NCI-H748 (cell line): ENCODE measurements around the gene CEP68.
"Not testable (repeated sequence)": the region's sequence is repeated elsewhere in the genome, so short reads cannot be mapped to it uniquely, and the experiment has no call there.

ENCODE experiments used
- DNase-seq: peaks from one replicate; lab custom pipeline; 2025; ENCODE audit not compliant: unreplicated experiment; lab: John Stamatoyannopoulos, UW

Gene CEP68

DNA sequence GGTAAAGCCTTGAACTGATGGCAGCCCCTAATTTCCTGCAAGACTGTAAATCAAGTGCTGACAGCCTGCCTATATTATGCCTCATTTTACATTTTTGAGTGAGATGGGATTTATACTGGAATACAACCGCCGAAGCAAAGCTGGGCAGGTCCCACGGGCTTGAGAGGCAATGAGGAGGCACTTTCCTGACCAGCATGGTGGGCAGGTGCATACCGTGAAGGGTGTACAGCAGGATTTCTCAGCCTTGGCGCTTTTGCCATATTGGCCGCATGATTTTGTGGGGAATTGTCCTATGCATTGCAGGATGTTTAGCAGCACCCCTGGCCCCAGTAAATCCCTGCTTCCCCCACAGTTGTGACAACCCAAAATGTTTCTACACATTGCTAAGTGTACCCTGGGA is 22.8 kb downstream of the CEP68 start:
- no peak for DNase-seq

DNA sequence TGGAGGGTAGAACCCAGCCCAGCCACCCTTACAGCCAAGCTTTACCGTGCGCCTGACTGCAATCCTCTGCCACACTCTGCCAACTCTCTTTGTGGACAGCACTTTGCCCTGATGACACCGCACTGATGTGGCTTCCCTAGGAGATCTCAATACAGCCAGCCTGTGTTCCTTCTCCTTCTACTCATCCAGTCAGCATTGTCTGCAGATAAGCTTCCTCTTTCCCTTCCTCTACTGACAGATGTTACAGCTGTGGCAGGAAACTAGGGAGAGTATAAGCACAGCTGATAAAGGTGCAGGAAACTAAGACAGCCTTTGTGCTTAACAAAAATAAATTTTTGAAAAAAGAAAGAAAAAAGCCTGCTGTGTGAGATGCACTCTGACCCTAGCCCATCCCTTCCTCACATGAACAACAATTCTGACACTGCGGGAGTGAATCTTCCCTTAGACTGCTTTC is 25.0 kb downstream of the CEP68 start:
- DNase-seq, result no peak

DNA sequence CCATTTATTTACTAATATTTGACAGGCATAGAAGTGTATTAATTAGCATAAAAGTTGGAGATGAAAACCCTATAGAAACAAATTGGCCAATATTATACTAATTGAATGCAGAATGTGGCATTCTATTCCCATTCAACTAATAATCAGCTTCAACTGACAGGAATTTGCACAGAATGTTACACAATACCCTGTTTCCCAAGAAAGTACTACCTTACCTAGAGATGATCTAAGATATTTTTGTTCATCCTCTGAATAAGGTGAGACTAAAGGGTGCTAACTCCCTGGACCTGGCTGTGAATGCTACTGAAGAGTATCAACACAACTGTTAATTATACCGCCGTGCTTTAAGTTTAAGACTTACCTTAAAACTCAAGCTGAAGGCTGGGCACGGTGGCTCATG is 28.9 kb downstream of the CEP68 start:
- no peak for DNase-seq

DNA sequence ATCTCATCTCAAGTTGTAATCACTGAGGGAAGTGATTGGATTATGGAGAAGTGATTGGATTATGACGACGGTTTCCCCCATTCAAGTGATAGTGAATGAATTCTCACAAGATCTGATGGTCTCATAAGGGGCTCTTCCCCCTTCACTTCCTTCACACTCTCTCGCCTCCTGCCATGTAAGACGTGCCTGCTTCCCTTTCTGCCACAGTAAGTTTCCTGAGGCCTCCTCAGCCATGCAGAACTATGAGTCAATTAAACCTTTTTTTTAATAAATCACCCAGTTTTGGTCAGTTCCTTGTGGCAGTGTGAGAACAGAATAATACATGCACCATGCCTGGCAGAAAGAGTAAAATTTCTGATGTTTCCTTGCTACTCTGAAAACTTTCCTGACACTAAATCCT is 36.6 kb downstream of the CEP68 start:
- DNase-seq, result no peak

DNA sequence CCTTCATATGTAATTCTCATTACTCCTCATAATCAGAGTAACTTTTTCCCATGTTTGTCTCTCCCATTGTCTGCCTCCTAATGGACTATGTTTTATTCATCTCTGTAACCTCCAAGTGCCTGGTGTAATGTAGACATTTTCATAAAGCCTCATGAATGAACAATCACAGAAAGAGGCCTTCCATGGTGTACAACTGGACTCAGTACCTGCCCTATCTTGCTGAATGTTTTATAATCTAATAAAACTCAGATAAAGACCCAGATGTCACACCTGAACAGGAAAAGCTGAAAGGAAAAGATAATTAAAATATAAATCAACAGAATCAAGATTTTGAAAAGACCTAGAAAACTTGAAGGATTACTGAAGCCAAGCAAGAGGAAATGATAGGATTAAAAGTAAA is 37.0 kb downstream of the CEP68 start:
- no peak for DNase-seq

DNA sequence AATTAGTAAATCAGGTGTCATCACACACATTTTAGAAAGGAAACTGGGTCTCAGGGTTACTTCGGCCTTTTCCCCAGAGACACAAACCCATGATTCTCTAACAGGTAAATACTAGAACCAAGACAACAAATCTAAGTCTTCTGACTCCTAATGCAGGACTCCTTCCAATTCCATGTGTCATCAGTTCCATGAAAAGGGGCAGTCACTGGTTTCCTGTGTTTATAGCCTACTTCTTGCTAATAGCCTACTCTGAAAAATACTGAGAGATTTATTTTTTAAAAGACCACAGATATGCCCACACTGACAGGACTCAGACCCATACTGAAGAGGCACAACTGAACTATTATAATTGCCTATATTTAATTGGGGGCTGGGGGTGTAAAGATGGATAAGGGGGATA is 40.7 kb downstream of the CEP68 start:
- DNase-seq, result no peak

DNA sequence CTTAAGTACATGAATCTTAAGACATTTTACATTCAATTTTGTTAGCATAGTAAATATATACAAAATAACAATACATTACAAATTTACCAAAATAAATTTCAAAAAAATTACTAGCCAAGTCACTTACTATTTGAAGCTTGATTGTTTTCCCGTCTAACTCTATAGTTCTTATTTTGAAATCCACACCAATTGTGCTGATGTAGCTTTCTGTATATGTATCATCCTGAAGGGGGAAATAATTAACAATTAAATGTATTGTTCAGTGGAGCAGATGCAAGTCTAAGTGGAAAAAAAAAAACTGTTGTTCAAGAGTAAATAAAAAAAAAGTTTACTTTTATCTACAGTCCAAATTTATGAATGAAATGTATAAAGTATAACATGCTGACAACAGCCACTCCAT is 41.6 kb downstream of the CEP68 start:
- no peak for DNase-seq

DNA sequence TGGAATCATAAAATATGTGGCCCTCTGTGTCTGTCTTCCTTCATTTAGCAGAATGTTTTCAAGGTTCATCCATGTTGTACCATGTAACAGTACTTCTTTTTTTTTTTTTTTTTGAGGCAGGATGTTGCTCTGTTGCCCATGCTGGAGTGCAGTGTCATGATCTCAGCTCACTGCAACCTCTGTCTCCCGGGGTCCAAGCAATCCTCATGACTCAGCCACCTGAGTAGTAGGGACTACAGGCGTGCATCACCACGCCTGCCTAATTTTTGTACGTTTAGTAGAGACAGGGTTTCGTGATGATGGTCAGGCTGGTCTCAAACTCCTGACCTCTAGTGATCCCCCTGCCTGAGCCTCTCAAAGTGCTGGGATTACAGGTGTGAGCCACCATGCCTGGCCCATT is 42.5 kb downstream of the CEP68 start:
- no peak for DNase-seq

DNA sequence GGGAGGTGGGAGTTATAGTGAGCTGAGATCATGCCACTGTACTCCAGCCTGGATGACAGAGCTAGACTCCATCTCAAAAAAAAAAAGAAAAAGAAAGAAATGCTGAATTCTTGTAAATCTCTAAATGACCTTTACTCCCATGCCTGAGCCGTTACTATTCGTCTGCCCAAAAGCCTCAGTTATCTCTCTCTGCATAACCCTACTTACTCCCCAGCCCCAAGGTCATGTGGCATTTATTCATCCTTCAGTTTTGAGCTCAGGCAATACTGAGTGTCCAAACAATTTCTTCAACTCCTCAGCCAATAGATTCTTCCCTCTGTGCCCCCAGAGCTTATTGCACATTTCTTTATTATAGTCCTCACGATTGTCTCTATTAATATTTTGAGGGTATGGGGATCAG is 44.9 kb downstream of the CEP68 start:
- no peak for DNase-seq

DNA sequence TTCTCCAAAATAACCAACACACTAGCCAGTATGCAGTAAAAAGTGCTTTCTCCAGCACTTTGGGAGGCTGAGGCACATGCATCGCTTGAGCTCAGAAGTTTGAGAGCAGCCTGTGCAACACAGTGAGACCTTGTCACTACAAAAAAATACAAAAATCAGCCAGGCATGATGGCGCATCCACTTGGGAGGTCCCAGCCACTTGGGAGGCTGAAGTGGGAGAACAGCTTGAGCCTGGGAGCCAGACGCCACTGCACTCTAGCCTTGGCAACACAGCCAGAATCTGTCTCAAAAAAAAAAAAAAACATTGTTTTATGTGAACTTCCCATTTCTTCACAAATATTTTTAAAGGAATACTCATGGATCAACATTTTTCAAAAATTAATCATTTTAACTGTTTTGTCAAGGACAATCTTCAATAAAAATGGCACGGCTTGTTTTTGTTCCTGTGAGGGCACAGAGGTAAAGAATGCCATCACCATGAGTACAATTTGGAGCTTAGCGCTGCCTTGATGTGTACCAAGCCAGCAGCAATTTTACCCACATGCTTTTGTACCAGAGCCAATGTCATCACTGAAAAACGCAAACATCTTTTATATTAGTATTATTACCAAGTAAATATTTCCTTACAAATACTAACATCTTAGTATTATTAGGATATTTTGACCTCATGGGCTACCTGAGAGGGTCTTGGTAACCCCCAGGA is 46.9 kb downstream of the CEP68 start:
- no peak for DNase-seq

DNA sequence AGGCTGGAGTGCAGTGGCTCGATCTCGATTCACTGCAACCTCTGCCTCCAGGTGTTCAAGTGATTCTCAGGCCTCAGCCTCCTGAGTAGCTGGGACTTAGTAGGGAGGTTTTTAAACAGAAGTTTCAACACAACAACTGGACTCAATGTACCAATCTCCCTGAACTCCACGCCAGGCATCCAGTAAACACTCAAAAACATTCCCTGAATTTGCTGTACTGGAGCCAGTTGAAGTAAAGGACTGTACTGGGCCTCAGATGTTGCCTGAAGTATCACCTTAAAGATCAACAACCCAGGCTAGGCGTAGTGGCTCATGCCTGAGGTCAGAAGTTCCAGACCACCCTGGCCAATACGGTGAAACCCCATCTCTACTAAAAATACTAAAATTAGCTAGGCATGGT is 51.3 kb downstream of the CEP68 start:
- DNase-seq, result no peak

DNA sequence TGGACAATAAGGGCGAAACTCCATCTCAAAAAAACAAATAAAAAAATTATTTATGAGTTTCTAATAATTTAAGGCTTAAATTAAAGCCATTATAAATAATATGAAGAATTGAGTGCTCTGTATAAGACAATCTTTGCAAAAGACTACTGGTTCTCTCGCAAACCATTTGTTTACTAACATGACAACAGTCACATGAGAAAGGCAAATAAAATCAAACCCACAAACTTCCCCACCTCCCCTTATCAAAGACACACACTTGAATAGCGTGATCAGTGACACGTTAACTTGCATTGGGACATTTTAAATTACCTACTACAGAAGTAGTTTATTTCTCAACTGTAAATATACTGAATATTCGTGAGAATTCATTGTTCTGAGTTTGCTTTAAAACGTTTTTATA is 52.6 kb downstream of the CEP68 start:
- no peak for DNase-seq

DNA sequence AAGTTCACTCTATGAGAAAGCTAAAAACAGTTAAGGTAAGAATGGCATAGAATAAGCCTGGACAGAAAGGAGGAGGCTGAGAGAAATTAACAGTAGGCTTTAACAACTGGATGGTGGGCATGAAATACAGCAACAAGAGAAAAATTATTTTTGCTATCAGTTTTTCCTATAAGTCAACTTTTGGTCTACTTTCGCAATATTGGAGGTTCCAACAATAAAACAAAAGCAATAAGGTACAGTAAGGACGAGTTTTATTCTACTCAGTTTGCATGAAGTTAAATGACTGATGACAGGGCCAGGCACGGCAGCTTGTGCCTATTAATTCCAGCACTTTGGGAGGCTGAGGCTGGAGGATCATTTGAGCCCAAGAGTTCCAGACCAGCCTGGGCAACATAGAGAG is 56.4 kb downstream of the CEP68 start:
- no peak for DNase-seq

DNA sequence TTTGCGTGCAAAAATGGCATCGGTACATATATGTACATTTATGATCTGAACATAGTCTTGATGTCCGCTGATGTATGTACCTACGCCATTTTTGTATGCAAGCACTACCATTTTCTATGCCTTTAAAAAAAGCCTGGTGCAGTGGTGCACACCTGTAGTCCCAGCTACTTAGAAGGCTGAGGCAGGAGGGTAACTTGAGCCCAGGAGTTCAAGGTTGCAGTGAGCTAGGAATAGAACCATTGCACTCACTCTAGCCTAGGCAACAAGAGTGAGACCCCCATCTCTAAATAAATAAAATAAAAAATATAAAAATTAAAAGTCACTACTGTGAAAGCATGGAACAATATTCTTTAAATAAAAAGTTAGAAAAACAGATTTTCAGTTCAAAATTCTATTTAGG is 57.0 kb downstream of the CEP68 start:
- DNase-seq, result no peak

DNA sequence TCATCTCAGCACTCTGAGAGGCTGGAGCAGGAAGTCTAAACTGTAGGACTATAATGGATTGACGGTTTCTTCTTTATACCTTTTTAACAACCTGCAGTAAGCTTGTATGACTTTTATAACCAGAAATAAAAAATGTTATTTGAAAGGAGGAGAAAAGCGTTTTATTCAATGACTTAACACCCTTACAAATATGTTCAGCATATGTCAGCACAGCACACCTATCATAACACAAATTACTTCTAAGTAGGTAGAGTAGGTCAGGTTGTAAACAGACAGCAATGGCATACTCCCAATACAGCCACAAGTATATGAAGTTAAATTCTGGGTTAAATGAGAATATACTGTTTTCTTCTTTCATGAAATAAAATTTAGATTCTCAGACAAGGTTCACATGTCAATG is 57.6 kb downstream of the CEP68 start:
- no peak for DNase-seq

DNA sequence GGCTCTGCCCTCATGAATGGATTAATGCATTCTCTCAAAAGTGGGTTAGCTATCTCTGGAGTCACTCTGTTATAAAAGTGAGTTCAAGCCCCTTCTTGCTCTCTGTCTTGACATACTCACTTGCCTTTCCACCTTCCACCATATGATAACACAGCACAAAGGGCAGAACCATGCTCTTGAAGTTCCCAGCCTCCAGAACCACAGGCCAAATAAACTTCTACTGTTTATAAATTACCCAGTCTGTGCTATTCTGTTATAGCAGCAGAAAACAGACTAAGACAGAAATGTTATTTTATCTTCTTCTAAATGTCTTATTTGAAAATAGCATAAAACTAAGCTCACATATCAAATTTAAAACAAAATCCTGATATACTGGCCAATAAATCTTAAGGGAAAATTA is 58.7 kb downstream of the CEP68 start:
- DNase-seq, result no peak

DNA sequence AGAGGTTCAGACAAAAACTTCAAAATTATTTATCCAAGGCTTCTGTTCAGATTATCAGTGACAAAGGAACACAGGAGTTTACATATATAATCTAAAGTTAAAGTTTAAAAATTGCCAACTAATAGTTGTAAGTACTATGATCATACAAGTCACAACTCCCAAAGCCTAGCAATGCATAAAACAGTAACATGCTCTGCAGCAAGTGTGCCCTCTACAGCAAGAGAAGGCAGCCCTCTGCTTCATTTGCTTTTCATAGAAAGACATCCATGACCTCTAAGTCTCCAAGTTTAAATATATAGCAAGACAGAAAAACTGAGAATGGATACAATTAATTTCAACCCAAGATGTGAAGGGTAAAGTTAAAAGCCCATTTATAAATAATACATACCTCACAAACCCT is 60.4 kb downstream of the CEP68 start:
- no peak for DNase-seq

DNA sequence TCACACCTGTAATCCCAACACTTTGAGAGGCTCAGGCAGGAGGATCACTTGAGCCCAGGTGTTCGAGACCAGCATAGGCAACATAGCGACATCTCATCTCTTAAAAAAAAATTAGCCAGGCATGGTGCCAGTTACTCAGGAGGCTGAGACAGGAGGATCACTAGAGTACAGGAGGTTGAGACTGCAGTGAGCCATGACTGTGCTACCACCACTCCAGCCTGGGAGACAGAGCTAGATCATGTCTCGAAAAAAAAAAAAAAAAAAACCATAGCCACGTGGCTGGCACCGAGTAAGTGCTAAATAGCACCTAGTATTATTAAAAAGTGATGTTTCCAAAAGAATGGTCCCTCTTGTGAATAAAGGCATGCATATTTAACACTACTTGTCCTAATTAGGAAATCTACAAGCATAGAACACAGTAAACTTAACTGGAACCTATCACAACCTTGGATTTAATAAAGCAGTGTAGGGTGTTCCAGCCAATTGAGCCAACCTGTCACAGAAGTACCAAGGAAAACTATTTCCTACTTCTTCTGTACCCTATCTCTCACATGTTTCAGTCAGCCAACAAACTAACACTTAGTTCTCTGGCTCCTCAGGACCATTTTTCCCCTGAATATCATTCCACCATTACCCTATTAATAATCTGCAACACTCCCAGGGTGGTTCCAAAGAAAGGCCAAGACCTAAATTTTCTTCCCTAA is 64.9 kb downstream of the CEP68 start:
- no peak for DNase-seq

DNA sequence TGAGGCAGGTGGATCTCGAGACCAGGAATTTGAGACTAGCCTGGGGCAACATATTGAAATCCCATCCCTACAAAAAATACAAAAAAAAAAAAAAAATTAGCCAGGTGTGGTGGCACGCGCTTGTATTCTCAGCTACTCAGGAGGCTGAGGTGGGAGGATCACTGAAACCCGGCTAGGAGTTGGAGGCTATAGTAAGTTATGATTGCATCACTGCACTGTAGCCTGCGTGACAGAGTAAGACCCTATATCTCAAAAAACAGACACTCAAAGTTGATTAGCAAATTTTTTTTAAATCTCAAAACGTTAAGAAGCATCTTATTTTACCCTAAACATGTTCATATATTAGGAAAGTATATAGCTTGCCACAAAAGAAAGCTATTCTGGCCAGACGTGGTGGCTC is 66.1 kb downstream of the CEP68 start:
- DNase-seq, result no peak

DNA sequence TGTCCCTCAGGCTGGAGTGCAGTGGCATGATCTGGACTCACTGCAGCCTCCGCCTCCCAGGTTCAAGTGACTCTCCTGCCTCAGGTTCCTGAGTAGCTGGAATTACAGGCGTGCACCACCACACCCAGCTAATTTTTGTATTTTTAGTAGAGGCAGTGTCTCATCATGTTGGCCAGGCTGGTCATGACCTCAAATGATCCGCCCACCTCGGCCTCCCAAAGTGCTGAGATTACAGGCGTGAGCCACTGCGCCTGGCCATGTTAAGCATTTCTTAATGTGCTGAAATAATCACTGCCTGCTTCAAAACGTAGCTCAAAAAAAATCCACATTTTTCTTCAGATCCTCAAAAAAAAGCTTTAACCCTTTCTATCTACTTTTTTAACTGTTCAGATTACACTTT is 69.2 kb downstream of the CEP68 start:
- not testable (repeated sequence) for DNase-seq

DNA sequence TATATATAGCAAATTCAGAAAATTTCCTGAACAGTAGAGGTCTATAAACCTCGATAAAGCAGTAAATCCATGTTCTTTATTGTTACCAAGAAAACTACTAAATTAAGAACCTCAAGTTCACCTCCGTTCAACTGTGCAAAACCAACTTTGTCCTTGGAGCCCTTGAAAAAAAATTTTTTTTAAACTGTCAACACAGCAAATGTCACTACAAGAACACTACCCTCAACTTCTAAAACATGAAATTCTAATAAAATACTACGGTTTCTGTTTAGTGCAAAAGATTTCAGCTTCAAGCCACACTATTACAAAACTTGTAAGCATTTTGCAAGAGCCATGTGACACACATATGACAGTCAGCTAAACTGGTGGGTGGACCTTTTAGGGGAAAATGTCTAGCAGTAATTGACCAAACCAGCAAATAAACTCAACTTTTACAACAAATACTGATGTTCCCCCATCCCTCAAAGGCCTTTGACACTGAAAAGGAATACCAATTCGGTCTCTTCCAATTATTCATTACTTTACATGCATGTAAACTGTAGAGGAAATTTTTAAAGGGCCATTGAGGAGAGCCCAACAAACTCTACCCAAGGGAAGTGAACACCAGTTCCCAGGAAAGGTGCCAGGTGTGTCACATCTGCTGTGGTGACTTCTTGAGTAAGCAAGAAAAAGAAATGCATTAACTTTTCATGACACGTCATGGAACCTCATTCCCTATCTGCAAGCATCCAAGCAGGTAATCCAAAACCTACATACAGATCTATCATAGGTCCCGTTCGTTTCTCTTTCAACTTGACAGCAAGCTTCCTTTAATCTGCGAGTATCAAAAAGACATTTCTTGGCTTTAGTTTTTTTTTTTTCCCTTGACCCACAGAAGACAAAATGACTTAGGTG is 72.3 kb downstream of the CEP68 start:
- DNase-seq, result no peak

DNA sequence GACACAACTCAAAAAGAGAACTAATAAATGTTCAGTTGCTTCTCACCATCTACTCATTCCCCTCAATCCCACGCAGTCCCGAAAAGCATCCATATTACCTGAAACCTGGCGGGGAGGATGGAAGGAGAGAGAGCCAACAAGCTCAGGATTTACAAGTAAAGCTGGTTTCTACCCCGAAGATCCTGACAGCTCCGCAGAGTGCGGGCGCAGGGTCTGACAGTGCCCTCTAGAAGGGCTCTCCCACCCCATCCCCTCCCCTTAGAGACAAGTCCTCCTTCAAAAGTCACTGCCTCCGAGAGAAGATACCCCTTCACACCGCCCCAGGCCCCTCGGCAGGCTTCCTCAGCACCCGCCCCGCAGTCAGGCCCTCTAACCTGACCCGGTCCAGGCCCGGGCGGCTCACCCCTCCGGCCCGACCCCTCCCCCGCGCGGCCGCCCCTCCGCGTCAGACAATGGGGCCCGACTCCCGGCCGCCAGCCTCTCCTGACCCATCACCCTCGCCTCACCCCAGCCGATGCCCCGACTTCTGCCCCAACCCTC is 73.1 kb downstream of the CEP68 start:
- peak; percentile 6 for DNase-seq
